PC-9 (cell line): Measurements from ENCODE around the gene BCL2.

Source experiments
- CTCF ChIP-seq: fragments of 200-600 bp; sonication (generic); conservative IDR thresholded peaks from 2 replicates; pipeline ENCODE4 v1.6.1; 2017; ENCODE audit warnings: mixed run types, antibody characterized with exemption, mild to moderate bottlenecking, moderate library complexity
- EZH2 ChIP-seq: fragments of 200-600 bp; sonication (generic); IDR thresholded peaks from 2 replicates; pipeline ENCODE4 v1.8.0; 2017; ENCODE audit warnings: antibody characterized with exemption, low read depth

DNA sequence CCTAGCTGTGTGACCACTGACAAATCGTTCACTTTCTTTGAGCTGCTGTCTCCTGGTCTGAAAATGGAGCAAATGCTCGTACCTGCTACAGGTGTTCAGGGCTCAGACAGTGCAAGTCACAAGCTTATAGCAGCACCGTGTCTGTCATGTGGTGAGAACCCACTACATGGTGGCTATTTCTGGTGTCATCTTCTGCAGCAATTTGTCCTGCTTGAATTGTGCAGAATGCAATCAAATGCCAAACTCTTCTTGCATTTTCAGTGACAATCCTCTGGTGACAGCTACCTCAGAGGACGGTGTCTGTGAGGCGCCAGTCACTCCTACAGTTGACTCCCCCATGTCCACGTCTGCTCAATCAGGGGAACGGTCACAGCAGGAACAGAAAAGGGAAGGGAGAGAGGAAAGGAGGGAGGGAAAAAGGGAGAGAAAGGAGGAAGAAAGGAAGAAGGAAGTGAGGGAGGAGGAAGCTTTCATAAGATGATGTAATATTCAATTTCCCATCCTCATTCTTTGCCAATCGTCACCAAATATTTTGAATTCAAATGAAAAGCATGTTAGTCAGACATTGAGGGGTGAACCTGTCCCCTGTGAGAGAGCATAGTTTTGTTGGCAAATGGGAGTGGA is 122.2 kb downstream of the BCL2 start:
- no peak for TF ChIP-seq CTCF
- no peak for TF ChIP-seq EZH2
